ENCODE results near the gene INSL4.
A peak's percentile ranks its signal among the peaks of the same experiment; 100 is the strongest.

INSL4 gene

GRCh38 chr9:5231212-5231611 is at the start of gene INSL4:
INSL4 (plus strand) TSS chr9:5231419; CDS start chr9:5231524, 105 bp downstream.
- Mint-ChIP-seq H3K36me3 (ENCODE audit: low read depth) (no peaks in the 10 kb centered on the region), H3K27ac (no peak within 1 kb of the TSS), H3K27me3 (peaks cover 3% of the 10 kb centered on the region), H3K4me3 (no peak within 1 kb of the TSS), H3K4me1 (ENCODE audit: low read depth) (no peaks in the 10 kb centered on the region), H3K9me3 (no peaks in the 10 kb centered on the region)

DNA sequence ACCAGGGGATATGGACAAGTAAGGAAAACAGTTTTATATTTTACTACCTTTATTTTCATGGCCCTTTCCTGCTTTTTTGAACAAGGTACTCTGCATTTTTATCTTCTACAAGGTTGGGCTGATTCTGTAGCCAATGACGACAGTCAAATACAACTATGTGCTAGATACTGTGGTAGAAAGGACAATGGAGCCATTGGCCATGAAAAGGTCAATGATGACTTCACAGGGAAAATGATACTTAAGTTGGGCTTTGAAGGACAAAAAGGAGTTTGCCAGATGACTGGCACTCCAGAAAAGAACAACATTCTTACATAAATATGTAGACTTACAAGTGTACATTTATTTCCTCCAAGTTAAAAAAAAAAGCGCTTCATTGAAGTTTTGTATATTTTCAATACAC is 46.4 kb upstream of the INSL4 start:
- H3K27me3 Mint-ChIP-seq = no peaks in the 10 kb centered on the region
- H3K36me3 Mint-ChIP-seq (ENCODE audit: low read depth) = no peaks in the 10 kb centered on the region
- no peaks in the 10 kb centered on the region for H3K9me3 Mint-ChIP-seq
- H3K4me1 Mint-ChIP-seq (ENCODE audit: low read depth) = peaks cover 41% of the 10 kb centered on the region
- H3K4me3 Mint-ChIP-seq = no peak overlapping the region
- H3K27ac Mint-ChIP-seq = no peak overlapping the region

GRCh38 chr9:5185220-5185840 is 45.9 kb upstream of the INSL4 start, which contains the start of gene INSL6:
INSL6 (minus strand) TSS chr9:5185639; CDS start chr9:5185602, 37 bp downstream.
- no peaks in the 10 kb centered on the region for H3K9me3 Mint-ChIP-seq
- no peaks in the 10 kb centered on the region for H3K27me3 Mint-ChIP-seq
- no peak within 1 kb of the TSS for H3K27ac Mint-ChIP-seq
- H3K4me1 Mint-ChIP-seq (ENCODE audit: low read depth) = peaks cover 41% of the 10 kb centered on the region
- no peak within 1 kb of the TSS for H3K4me3 Mint-ChIP-seq
- no peaks in the 10 kb centered on the region for H3K36me3 Mint-ChIP-seq (ENCODE audit: low read depth)

- Mint-ChIP-seq H3K27me3 (no peaks in the 10 kb centered on the region), H3K27ac (peak overlapping the region; percentile 51), H3K9me3 (no peaks in the 10 kb centered on the region), H3K4me3 (no peak overlapping the region), H3K4me1 (ENCODE audit: low read depth) (peaks cover 41% of the 10 kb centered on the region), H3K36me3 (ENCODE audit: low read depth) (no peaks in the 10 kb centered on the region)
Observed at GRCh38 chr9:5186416-5187169, 44.6 kb upstream of the INSL4 start.

- Mint-ChIP-seq H3K36me3 (ENCODE audit: low read depth) (no peaks in the 10 kb centered on the region), H3K9me3 (no peaks in the 10 kb centered on the region), H3K27me3 (no peaks in the 10 kb centered on the region), H3K4me1 (ENCODE audit: low read depth) (peaks cover 33% of the 10 kb centered on the region), H3K4me3 (no peak overlapping the region), H3K27ac (no peak overlapping the region)
Observed at GRCh38 chr9:5188060-5188984, 42.9 kb upstream of the INSL4 start.

DNA sequence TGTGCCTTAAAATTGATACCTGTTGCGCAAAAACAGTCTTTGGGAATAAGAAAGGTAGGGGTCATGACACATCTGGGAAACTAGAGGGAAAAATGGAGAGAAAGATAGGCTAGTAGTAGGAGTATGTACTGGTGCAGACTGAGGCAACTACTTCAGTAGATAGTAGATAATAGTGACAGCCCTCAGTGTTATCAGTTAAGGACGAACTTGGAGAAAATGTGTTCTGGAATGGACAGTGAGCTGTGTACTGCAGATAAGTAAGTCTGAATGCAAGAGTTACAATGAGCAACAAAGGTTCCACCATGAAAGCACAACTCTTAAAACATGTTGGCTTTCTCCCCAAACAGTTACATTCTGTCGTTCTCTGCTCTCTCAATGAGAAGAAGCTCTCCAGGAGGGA is 39.2 kb upstream of the INSL4 start:
- Mint-ChIP-seq H3K27me3 (no peaks in the 10 kb centered on the region), H3K27ac (no peak overlapping the region), H3K9me3 (no peaks in the 10 kb centered on the region), H3K4me1 (ENCODE audit: low read depth) (peaks cover 5% of the 10 kb centered on the region), H3K4me3 (no peak overlapping the region), H3K36me3 (ENCODE audit: low read depth) (no peaks in the 10 kb centered on the region)

- Mint-ChIP-seq H3K27ac (no peak overlapping the region), H3K4me1 (ENCODE audit: low read depth) (no peaks in the 10 kb centered on the region), H3K9me3 (no peaks in the 10 kb centered on the region), H3K4me3 (no peak overlapping the region), H3K27me3 (no peaks in the 10 kb centered on the region), H3K36me3 (ENCODE audit: low read depth) (no peaks in the 10 kb centered on the region)
Observed at GRCh38 chr9:5193345-5193744, 37.9 kb upstream of the INSL4 start.

DNA sequence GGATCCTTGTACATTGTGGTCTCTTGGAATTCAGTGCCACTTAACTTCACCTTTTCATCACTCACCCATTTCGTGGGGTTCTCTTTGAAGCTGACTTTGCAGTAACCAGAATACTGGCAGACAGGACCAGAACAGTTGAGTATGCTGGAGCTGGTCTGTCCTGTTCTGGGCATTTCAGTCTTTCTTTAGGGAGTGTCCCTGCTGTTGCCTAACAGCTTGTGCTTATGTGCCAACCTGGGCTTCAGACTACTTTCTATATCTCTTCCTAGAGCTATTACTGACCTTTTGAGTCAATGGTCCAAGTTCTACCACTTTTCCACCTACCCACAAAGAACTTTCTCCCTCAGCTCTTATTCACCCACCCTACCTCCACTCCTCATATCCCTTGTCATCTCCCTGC is 35.8 kb upstream of the INSL4 start:
- Mint-ChIP-seq H3K9me3 (no peaks in the 10 kb centered on the region), H3K27ac (no peak overlapping the region), H3K4me3 (no peak overlapping the region), H3K27me3 (peaks cover 12% of the 10 kb centered on the region), H3K4me1 (ENCODE audit: low read depth) (no peaks in the 10 kb centered on the region), H3K36me3 (ENCODE audit: low read depth) (no peaks in the 10 kb centered on the region)

- no peaks in the 10 kb centered on the region for H3K27me3 Mint-ChIP-seq
Observed at GRCh38 chr9:5205071-5205470, 26.1 kb upstream of the INSL4 start.

GRCh38 chr9:5230554-5230953 is 665 bp upstream of the INSL4 start:
- no peaks in the 10 kb centered on the region for H3K9me3 Mint-ChIP-seq
- peaks cover 5% of the 10 kb centered on the region for H3K27me3 Mint-ChIP-seq
- H3K36me3 Mint-ChIP-seq (ENCODE audit: low read depth) = no peaks in the 10 kb centered on the region
- H3K4me1 Mint-ChIP-seq (ENCODE audit: low read depth) = no peaks in the 10 kb centered on the region
- no peak overlapping the region for H3K27ac Mint-ChIP-seq
- H3K4me3 Mint-ChIP-seq = no peak overlapping the region

More at GRCh38 chr9:5205071-5205470, 26.1 kb upstream of the INSL4 start:
- Mint-ChIP-seq H3K4me1 (ENCODE audit: low read depth) (peaks cover 3% of the 10 kb centered on the region), H3K4me3 (no peak overlapping the region), H3K36me3 (ENCODE audit: low read depth) (no peaks in the 10 kb centered on the region), H3K27ac (no peak overlapping the region), H3K9me3 (peaks cover 5% of the 10 kb centered on the region)

- no peak overlapping the region for H3K4me3 Mint-ChIP-seq
- H3K9me3 Mint-ChIP-seq = peaks cover 3% of the 10 kb centered on the region
- H3K36me3 Mint-ChIP-seq (ENCODE audit: low read depth) = no peaks in the 10 kb centered on the region
Observed at GRCh38 chr9:5263351-5264218, 32.4 kb downstream of the INSL4 start.

GRCh38 chr9:5264219-5264595 is 33.0 kb downstream of the INSL4 start:
- peaks cover 3% of the 10 kb centered on the region for H3K9me3 Mint-ChIP-seq
- H3K4me3 Mint-ChIP-seq = no peak overlapping the region
- H3K27ac Mint-ChIP-seq = no peak overlapping the region
- no peaks in the 10 kb centered on the region for H3K36me3 Mint-ChIP-seq (ENCODE audit: low read depth)
- H3K4me1 Mint-ChIP-seq (ENCODE audit: low read depth) = peaks cover 19% of the 10 kb centered on the region
- no peaks in the 10 kb centered on the region for H3K27me3 Mint-ChIP-seq

More at GRCh38 chr9:5263351-5264218, 32.4 kb downstream of the INSL4 start:
- Mint-ChIP-seq H3K4me1 (ENCODE audit: low read depth) (peaks cover 19% of the 10 kb centered on the region), H3K27ac (no peak overlapping the region), H3K27me3 (no peaks in the 10 kb centered on the region)

GRCh38 chr9:5265939-5266338 is 34.7 kb downstream of the INSL4 start:
- H3K9me3 Mint-ChIP-seq = no peaks in the 10 kb centered on the region
- H3K4me1 Mint-ChIP-seq (ENCODE audit: low read depth) = peaks cover 19% of the 10 kb centered on the region
- no peak overlapping the region for H3K27ac Mint-ChIP-seq
- no peaks in the 10 kb centered on the region for H3K27me3 Mint-ChIP-seq
- no peaks in the 10 kb centered on the region for H3K36me3 Mint-ChIP-seq (ENCODE audit: low read depth)
- no peak overlapping the region for H3K4me3 Mint-ChIP-seq

DNA sequence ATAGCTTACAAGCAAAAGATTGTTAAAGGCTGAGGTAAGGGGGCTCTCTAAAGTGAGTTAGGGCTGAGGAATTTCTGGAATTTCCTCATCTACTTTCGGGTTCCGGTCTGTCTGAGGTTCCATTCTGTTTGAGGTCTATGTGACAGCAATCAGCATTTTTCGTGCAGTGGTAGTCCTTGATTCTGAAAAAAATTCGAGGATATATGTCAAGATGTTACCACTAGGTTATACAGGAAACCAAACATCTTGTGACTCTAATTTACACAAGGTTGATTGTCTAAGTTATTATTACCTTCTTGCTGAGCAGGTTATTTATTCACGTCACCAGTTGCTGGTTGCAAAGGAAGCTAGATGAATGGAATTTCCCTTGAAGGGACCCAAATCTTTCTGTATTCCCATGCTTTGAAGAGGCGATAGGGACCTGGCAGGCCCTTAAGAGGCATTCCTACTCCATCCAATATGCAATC is 38.1 kb downstream of the INSL4 start:
- H3K9me3 Mint-ChIP-seq = no peaks in the 10 kb centered on the region
- no peak overlapping the region for H3K4me3 Mint-ChIP-seq
- H3K27me3 Mint-ChIP-seq = no peaks in the 10 kb centered on the region
- peaks cover 7% of the 10 kb centered on the region for H3K4me1 Mint-ChIP-seq (ENCODE audit: low read depth)
- H3K27ac Mint-ChIP-seq = no peak overlapping the region
- H3K36me3 Mint-ChIP-seq (ENCODE audit: low read depth) = no peaks in the 10 kb centered on the region
